GM21447 (cell line): ENCODE results near the gene UBE2C.
"Not testable (repeated sequence)": the region's sequence is repeated elsewhere in the genome, so short reads cannot be mapped to it uniquely, and the experiment has no call there.

ENCODE experiments used
- ATAC-seq: cut with Tn5 transposase; IDR thresholded peaks from one replicate; pipeline ENCODE4 v1.9.1; 2021; ENCODE audit not compliant: unreplicated experiment

Gene UBE2C

DNA sequence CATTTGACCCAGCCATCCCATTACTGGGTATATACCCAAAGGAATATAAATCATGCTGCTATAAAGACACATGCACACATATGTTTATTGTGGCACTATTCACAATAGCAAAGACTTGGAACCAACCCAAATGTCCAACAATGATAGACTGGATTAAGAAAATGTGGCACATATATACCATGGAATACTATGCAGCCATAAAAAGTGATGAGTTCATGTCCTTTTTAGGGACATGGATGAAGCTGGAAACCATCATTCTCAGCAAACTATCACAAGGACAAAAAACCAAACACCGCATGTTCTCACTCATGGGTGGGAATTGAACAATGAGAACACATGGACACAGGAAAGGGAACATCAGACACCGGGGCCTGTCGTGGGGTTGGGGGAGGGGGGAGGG, 14.5 kb upstream of the UBE2C start:
- not testable (repeated sequence) for ATAC-seq

DNA sequence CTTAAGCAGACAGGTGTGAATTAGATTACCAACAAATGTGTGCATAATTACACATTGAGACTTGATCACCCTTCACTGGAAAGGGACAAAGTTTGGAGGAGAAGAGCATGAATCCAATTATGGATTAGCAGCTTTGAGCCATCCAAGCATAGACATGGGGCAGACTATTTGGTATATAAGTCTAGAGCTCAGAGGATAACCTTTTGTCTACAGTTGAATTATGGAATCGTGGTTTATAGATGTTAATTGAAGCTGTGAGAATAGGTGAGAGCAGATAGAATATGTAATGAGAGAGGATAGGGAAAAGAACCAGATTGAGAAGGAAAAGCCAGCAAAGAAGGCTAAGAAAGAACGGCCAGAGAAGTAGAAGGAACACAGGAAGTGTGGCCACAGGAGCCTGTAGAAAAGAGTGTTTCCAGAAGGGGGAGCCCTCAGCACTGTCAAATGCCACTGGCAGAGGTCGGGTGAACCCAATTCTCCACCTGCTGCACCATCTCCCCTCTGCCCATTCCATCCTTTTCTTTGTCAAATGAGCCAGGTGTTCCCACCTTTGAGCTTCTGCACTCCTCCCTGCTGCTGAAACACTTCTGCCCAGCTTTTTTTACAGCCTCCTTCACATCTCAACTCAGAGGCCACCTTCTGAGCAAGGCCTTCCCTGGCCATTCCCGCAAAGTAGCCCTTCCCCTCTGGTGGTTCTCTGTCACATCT, 13.4 kb upstream of the UBE2C start:
- no peak for ATAC-seq

DNA sequence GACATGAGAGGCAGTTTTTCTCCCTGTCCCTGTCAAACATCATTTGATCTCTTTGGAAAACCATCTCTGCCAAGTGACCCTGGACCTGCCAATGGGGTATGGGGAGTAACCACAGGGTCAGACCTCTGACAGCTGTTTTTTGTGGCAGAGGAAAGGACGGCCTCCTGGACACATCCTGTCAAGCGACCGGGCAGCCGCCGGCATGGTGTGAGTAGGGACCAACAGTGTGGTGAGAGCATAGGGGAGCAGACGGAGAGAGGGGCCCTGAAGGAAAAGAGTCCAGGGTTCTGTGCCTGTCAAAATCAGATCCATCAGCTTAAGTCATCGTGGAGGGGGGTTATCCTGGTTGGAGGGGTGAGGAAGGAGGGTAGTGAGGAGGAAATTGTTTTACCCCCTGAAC, 10.6 kb upstream of the UBE2C start:
- ATAC-seq = no peak

DNA sequence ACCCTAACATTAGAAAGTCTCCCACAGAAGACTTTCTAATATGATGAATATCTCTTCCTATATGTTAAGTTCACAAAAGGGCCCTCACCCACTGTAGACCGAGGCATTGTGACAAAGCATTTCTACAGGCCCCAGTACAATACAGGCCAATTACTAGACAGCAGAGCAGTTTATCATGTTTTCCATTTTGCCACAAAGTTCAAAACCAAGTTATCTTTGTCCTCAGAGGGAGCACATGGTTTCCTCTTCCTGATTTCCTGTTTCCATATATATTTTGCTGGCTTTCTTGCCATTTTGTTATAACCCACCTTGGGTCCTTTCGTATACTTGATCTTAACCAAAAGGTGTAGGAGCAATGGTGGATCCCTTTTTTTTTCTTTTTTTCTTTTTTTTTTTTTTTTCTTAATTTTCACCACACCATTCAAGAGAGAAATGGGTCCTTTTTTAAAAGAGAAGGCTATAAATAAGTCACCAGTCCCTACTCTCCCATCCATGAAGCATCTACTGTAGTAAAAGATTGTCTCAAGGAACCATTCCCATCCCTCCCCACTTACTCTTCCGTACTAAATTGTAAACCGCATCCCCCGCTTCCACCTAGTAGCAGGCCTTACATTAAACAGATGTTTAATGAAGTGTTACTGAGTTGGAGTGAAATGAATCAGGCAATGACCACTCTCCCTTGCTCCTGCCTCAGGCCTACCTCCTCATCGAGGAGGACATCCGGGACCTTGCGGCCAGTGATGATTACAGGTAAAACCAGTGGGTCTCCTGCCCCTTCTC, 2.1 kb upstream of the UBE2C start:
- no peak for ATAC-seq

DNA sequence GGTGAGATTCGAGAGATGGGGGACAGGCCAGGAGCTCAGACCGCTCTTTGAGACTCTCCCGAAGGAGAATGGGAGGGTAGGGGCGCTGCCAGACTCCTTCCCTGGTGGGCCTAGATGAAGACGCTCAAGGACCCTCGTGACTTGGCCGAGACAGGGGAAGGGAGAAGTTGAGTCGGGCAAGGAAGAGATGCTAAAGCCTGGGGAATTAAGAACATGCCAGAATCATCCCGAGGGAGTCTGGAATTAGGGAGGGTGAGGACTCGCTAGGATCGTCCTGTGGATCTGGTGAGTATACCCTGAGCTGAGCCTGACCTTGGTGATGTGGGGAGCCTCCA, 529 bp downstream of the UBE2C start:
- no peak for ATAC-seq

DNA sequence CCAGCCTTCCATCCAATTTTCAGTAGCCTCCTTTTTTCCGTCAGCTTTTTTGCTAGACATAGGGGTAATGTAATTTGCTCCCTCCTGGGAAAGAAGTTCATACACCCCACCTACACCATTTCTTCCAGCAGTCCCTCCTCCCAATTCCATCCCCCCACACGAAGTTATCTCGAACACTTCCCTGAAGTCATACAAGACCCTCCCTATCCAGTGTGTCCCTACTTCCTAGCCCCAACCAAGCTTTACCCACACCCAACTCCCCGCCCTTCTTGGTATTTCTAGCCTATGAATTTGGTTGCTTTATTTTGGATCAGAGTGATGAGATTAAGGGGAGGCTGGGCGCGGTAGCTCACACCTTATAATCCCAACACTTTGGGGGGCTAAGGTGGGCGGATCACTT, 1.0 kb downstream of the UBE2C start:
- no peak for ATAC-seq

DNA sequence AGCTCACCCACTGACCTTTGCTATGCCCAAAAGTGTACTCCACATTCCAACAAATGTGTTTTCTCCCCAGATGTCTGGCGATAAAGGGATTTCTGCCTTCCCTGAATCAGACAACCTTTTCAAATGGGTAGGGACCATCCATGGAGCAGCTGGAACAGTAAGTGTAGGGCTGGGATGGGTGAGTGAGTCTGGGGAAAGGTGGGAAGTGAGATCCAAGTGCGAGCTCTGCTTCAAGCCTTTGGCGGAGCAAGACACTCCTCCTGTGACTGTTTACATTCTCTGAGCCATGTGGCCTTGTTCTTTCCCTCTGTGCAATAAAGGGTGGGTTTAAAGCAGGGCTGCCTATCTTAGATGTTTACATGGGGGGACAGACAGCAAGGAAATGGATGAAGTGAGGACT, 1.9 kb downstream of the UBE2C start:
- ATAC-seq = no peak

DNA sequence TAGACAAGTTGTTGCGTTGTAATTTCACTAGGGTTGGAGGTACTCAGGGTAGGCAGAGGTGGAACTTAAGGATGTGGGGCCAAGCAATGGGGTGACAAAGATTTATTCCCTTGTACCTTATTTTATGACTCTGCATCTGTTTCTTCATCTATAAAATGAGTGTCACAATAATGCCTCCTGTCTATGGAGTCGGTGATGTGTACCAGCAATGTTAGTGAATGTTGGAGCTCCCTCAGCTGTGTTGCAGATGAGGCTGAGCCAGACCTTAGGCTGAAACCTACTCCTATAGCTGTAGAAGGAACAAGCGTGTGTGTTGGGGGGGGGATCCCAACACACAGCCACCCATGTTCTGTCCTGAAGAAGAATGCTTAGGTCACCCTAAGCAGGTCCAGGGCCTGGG, 4.5 kb downstream of the UBE2C start:
- ATAC-seq = no peak

DNA sequence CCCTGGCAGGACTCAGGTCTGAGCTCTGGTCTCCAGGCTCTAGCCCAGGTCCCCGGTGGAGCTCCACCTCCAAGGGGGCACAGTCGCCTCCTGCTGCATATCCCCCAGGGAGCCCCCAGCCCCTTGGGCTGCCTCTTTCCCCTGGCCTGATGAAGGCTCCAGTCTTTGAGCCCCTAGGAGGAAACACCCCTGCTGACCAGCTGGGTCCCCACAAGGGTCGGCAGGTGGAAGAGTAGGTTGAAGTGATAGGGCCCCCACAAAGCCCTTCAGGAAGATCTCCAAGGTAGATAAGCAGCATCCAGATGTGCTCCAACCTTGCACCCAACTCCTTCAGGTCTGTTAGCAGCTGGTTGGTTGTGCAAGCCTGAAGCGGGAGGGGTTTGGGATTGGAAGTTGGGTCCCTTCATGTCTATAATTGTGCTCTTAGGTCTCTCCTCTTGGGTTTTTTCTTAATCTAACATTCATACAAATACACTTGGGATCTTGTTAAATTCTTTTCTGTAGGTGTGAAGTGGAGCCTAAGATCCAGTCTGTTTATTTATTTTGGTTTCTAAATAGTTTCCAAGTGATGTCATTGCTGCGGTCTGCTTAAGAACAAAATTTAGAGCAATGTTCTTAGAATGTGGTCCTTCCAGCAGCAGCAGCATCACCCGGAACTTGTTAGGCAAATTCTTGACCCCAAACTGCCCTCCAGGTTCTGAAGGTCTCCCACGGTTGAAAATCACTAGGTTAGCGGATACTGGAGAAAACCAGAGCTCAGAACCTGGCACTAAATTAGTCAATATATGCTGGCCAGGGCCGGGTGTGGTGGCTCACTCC, 5.1 kb downstream of the UBE2C start:
- ATAC-seq = no peak

DNA sequence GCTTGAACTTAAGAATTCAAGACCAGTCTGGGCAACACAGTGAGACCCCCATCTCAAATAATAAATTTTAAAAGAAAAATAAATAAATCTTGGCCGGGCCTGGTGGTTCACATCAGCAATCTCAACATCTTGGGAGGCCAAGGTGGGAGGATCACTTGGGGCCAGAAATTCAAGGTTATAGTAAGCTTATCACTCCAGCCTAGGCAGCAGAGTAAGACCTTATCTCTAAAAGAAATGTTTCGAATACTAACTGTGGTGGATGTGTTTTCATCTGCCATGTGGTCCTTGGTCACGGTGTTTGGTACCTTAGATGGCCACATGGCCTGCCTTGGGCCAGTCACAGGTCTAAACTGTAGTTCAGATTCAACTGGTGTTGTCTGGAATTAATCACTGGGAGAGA, 5.8 kb downstream of the UBE2C start:
- no peak for ATAC-seq

DNA sequence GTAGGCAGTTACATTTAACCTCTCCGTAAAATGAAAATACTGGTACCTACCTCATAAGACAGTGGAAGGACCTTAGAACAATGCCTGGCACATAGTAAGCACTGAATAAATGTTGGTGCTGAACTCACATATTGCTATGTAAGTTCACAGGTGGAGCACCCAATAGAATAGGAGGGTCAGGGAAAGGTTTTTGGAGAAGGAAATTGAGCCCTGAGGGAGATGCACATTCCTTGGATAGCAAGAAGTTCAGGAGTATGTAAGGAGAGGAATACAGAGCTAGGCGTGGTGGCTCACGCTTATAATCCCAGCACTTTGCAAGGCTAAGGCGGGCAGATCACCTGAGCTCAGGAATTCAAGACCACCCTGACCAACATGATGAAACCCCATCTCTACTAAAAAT, 7.0 kb downstream of the UBE2C start:
- no peak for ATAC-seq

DNA sequence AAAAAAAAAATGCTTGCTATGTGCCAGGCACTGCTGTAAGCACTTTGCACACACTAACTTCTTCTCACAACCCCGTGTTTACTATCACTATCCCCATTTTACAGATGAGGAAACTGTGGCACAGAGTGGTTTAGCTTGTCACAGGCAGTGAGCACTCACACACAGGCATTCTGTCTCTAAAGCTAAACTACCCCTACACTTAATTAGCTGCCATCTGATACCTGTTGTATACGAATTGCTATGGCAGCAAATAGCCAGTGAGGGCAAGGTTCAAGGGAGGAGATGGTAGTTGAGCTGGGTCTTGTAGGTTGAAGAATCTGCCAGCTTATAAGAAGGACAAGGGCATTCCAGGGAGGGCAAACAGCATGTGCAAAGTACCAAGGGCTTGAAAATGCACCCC, 9.5 kb downstream of the UBE2C start:
- ATAC-seq = no peak

DNA sequence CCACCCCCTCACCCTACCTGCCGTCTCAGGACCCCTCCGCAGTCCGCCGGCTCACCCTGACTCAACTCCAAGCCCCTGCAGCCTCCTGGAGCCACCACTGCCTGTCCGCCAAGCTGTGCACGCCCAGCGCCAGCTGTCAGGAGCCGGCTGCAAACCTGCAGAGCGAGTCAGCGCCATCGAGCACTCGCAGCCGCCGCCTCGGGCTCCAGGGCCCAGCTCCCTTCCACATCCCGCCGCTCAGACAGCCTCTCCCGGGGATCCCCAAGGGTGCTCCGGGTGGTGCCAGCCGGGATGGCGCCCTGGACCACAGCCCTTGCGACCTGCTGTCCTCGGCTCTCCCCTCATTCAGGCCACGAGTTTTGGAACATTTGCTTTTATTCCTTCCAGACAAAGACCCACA, 10.4 kb downstream of the UBE2C start:
- no peak for ATAC-seq

DNA sequence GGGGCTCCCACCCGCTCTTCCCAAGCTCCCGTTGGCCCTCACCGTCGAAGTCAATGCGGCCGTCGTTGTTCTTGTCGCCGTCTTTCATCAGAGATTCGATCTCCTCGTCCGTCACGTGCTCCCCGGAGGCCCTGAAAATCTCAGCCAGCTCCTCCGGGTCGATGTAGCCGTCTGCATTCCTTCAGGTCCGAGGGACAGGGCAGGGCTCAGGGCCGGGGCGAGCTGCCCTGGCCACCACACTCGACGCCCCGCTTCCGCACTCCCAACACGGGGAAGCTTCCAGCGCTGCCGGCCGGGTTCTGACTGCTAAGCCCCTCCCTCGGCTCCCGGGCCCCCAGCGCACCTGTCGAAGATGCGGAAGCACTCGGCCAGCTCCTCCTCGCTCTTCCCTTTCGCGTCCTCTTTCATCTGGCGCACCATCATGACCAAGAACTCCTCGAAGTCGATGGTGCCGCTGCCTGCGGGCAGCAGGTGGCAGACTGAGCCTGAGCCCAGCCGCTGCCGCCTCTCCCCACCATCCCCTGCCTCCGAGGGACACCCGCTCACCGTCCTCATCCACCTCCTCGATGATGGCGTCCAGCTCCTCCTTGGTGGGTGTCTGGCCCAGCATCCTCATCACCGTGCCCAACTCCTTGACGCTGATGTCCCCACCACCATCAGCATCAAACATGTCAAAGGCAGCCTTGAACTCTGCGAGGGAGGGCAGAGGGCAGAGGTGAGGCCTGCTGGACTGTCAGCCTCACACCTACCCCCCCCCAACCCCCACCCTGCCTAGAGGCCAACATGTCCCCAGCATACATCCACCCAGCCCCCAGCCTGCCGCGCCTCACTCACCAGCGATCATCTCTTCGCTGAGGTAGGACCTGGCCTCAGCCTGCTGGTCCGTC, 11.7 kb downstream of the UBE2C start:
- ATAC-seq = no peak

DNA sequence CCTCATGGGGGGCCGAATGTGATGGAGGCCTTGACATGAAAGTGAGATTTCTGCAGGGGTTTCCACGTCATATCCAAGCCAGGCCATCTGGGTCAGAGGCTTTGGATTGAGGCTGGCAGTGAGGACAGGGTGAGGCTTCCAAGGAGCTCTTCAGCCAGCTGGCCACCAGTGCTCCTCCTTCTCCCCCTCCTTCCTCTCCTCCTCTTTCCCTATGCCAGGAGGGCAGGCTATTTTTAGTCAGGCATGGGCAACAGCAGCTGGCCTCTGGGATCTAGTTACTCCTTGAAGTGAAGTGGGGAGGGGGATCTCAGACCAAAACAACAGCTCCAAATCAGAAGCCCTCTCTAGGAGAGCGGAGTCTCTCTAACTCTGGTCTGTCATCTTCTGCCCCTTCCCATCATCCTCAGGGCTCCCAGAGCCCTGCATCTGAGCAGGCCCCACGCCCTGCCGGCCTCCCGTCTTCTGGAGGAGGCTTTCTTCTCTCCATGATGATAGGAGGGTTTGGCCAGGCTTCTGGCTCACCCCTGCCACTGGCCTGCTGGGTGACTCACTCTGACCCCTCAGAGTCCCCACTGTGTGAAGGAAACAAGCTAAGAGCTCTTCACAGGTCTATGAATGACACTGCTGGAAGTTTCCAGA, 14.1 kb downstream of the UBE2C start:
- no peak for ATAC-seq

DNA sequence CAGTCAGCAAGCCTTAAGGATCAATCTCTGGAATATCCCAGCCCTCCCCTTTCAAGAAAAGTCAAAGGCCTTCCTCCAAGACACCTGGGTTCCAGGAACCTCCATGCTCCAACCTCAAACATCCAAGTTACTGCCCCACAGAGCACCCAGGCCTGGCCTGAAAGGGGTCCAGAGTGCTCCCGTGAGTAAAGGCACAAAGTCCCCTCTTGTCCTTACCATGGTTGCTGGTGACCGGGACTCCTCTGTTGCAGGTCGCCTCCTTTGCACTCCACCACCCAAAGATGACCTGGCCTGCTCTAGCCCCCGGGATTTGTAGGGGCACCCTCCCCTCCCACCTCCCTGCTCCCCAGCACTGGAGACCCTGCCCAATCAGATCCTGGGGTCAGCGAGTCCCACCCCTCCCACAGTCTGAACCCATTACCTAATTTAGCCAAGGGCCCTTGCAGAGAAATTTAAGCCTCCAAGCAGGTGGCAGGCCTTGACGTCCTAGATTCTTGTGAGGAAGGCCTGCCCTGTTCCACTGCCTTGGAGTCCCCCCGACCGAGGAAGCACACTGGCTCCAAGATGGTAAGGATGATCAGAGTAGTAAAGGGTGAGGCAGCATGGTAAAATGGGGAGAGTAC, 14.7 kb downstream of the UBE2C start, which contains the start of gene TNNC2:
TSS of gene TNNC2 (minus strand) at position 283 of the 623 bp plus-strand sequence. CDS start at position 219, 64 bp downstream.
- ATAC-seq = no peak

DNA sequence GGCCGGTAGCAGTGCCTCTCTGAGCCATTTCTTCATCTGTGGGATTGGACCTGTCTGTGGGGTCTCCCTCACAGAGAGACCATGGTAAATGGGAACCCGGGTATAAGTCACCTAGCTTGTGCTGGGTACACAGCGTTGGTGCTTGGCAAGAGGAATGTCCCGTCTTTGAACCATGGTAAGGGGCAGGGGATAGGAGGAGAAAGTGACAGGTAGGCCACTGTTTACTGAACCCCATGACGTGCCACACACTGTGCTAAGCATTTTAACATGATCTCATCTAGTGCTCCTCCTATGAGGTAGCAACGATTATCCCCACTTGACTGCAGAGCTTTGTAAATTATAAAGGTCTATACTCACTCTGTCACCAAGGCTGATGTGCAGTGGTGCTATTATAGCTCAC, 15.3 kb downstream of the UBE2C start:
- ATAC-seq = no peak

DNA sequence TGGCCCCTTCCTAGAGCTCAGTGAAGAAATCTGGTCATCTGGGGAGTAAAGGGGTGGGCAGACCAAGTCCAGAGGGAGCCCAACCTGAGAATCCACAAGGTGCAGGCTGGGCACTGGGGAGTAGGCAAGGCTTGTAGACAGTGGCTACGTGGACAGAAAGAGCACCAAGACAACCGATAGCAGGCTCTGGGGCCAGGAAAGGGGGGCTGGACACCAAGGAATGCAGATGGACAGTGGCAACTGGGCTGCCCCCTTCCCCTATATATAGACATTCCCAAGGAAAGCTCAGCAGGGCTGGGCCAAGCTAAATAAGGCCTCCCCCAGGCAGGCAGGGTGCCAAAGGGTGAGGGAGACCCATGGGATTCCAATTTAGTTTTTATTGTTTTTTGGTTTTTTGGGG, 16.1 kb downstream of the UBE2C start:
- ATAC-seq = no peak

DNA sequence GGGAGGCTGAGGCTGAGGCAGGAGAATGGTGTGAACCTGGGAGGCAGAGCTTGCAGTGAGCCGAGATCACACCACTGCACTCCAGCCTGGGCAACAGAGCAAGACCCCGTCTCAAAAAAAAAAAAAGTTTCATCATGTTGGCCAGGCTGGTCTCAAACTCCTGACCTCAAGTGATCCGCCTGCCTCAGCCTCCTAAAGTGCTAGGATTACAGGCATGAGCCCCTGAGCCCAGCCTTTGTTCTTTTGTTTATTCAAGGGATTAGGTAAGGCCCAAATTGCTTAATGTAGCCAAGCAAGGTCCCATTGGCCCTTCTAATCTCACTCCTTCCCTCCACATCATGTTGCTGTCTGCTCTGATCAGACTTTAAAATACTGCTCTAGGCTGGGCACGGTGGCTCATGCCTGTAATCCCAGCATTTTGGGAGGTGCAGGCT, 17.2 kb downstream of the UBE2C start:
- not testable (repeated sequence) for ATAC-seq

DNA sequence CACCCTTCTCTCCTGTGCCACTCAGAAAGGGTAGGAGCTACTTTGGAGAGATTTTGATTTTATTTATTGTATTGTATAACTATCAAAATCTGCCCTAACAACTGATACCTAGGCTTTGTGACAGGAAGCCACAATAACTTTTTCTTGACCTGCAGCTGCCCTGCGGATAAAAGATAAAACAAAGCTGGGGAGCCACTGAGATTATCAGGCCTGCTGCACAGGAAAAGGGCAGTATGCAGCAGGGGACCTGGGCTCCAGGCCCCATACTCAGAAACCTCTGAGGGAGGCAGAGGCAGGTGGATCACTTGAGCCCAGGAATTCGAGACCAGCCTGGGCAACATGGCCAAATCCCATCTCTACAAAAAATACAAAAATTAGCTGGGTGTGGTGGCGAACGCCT, 20.2 kb downstream of the UBE2C start:
- no peak for ATAC-seq
